Stomach (tissue), 9 donors: ENCODE measurements around the gene UTP3. TPM values are rescaled to one million over a fixed set of nuclear protein-coding genes. Genes with fewer than 3 reads are reported as not detected.
"Not testable (repeated sequence)": the region's sequence is repeated elsewhere in the genome, so short reads cannot be mapped to it uniquely, and the experiment has no call there.

ENCODE experiments used
- DNase-seq, 2 donors: peaks; one replicate each; pipeline versions ENCODE4 v3.0.0 to v3.0.0-alpha.2; 2013 to 2019
- H3K27ac ChIP-seq, 5 donors: fragments of 200-600 bp in 4 of 5; sonication (generic) in 4 of 5; one replicate each; pipeline ENCODE4 v1.5.1; 2013 to 2019; ENCODE audit warnings: mild to moderate bottlenecking in 1 of 5, moderate library complexity in 1 of 5
- H3K27me3 ChIP-seq, 3 donors: fragments of 200-600 bp; sonication (generic); one replicate each; pipeline ENCODE4 v1.5.1; 2017 to 2019; ENCODE audit warnings: mixed run types in 1 of 3
- H3K36me3 ChIP-seq, 4 donors: fragments of 200-600 bp; sonication (generic); 1 replicate in 3 of 4; 2 replicates in 1 of 4; pipeline ENCODE4 v1.5.1; 2016 to 2019
- H3K4me1 ChIP-seq, 4 donors: fragments of 200-600 bp; sonication (generic); one replicate each; pipeline ENCODE4 v1.5.1; 2016 to 2019
- H3K4me3 ChIP-seq, 4 donors: fragments of 200-600 bp; sonication (generic) in 3 of 4; one replicate each; pipeline ENCODE4 v1.5.1; 2016 to 2019; ENCODE audit warnings: mild to moderate bottlenecking in 1 of 4
- H3K9me3 ChIP-seq, 4 donors: fragments of 200-600 bp; sonication (generic); one replicate each; pipeline ENCODE4 v1.5.1; 2016 to 2019
- CTCF ChIP-seq, 7 experiments: fragments of 450-650 bp in 4 of 7; fragments of 200-600 bp in 3 of 7; sonication (generic) in 3 of 7; IDR thresholded peaks; one replicate each; pipeline ENCODE4 v1.5.1; 2016 to 2019; ENCODE audit warnings: antibody characterized with exemption in 7 of 7, control low read depth in 2 of 7, mild to moderate bottlenecking in 1 of 7
- EP300 ChIP-seq: sonication (generic); formaldehyde crosslinking; IDR thresholded peaks from one replicate; pipeline ENCODE4 v1.6.1; 2017; ENCODE audit warnings: antibody characterized with exemption
- POLR2A ChIP-seq, 4 donors: fragments of 450-650 bp; IDR thresholded peaks; one replicate each; pipeline ENCODE4 v1.6.1; 2016; ENCODE audit warnings: antibody characterized with exemption in 4 of 4, control low read depth in 2 of 4, mild to moderate bottlenecking in 1 of 4, moderate library complexity in 1 of 4
- POLR2AphosphoS5 ChIP-seq, 3 donors: sonication (generic); formaldehyde crosslinking; IDR thresholded peaks; one replicate each; pipeline ENCODE4 v1.6.1; 2016; ENCODE audit warnings: antibody characterized with exemption in 3 of 3
- WGBS, 5 donors: extraction: QIAGEN DNeasy Blood & Tissue Kit in 3 of 5; methylation state at CpG; one replicate each; pipeline versions ENCODE4 v1.1.5 to v1.1.7; 2013 to 2018; 5-methylcytosine and 5-hydroxymethylcytosine counted together
- intact Hi-C: fragments of 100-400 bp; cut with DNase I; formaldehyde crosslinking; loops from one replicate; pipeline ENCODE4 v1.15.1; 2023; ENCODE audit warnings: low total_unique reads
- polyA plus RNA-seq, 3 donors: library from polyadenylated mRNA; stranded (reverse); fragments of 200-250 nt; gene quantifications; one replicate each; pipeline ENCODE4 v1.2.3, GENCODE V29; 2013
- total RNA-seq, 5 donors: library from RNA; depleted of rRNA; stranded (reverse); fragments of >200 nt; gene quantifications; one replicate each; pipeline versions ENCODE4 v1.1.0 to v1.2.3, GENCODE V29; 2014 to 2016
- donor health status: healthy with polysubstance abuse.
- donor health status: Bipolar disorder and iron deficiency.
- donor health status: healthy.

UTP3 gene
- total and polyA plus RNA-seq, 8 donors, result 11.3 to 22.2 (median 18.5) TPM

DNA sequence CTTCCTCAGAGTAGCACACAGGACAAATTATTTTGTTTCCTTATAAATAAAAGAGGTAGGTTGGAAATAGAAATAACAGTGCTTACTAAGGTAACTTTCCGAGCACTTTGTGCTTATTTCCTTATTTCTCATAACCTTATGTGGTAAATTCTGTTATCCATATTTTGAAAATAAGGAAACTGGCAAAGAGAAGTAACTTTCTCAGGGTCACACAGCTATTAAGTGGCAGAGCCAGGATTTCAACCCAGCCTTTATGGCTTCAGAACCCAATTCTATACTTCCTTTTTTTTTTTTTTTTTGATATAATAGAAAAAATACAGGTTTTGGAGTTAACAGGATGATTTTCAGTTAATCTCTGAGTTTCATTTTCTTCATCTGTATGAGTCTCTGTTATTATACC, 3.3 kb downstream of the UTP3 start:
- Histone ChIP-seq H3K27me3 (no peaks in the 10 kb centered on the region), H3K36me3 (peaks cover 0 to 19% (median 14%) of the 10 kb centered on the region in 4 donors), H3K4me3 (no peak overlapping the region), H3K4me1 (peaks cover 30 to 45% (median 38%) of the 10 kb centered on the region in 4 donors), H3K9me3 (no peaks in the 10 kb centered on the region), H3K27ac (no peak overlapping the region)
- intact Hi-C loops, result no loop called here
- WGBS, 5 donors, result 75 to 78% (median 77%) methylated on average over 1 of the region's 1 CpG
- no peak for DNase-seq
- no peak for TF ChIP-seq EP300
- TF ChIP-seq POLR2AphosphoS5 (IDR thresholded peaks at IDR 0.05), result no peak
- TF ChIP-seq POLR2A (IDR thresholded peaks at IDR 0.05), result no peak
- no peak for TF ChIP-seq CTCF (IDR thresholded peaks at IDR 0.05)

DNA sequence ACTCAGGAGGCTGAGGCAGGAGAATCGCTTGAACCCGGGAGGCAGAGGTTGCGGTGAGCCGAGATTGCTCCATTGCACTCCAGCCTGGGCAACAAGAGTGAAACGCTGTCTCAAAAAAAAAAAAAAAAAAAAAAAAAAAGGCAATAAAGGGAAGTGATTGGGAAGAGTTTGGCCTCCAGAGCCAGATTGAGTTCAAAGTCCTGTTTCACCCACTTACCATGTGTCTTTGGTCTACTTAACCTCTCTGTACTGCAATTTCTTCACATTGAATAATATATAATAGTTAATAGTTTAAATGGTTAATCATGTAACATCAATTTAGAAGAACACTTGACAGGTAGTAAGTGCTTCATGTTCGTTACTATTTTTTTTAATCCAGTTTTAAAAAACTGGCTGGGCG, 6.3 kb downstream of the UTP3 start:
- DNase-seq, H3K27me3 ChIP-seq, H3K4me3 ChIP-seq, H3K27ac ChIP-seq, intact Hi-C loops, H3K9me3 ChIP-seq: not testable (repeated sequence)
- H3K4me1 ChIP-seq, result peaks cover 18 to 30% (median 24%) of the 10 kb centered on the region in 4 donors
- WGBS, 5 donors, result 81 to 97% (median 95%) methylated on average over 7 of the region's 7 CpGs
- H3K36me3 ChIP-seq, result peaks cover 0 to 19% (median 14%) of the 10 kb centered on the region in 4 donors

GRCh38 chr4:70698435-70698834, 10.1 kb downstream of the UTP3 start:
- WGBS, 5 donors, result 61 to 86% (median 68%) methylated on average over 8 of the region's 8 CpGs
- DNase-seq, H3K4me1 ChIP-seq, H3K36me3 ChIP-seq, H3K4me3 ChIP-seq, H3K27me3 ChIP-seq, H3K27ac ChIP-seq, H3K9me3 ChIP-seq, intact Hi-C loops: not testable (repeated sequence)

GRCh38 chr4:70700712-70701111, 12.4 kb downstream of the UTP3 start:
- 79 to 92% (median 87%) methylated on average over 5 of the region's 5 CpGs for WGBS, 5 donors
- Histone ChIP-seq H3K9me3 (no peaks in the 10 kb centered on the region), H3K36me3 (no peaks in the 10 kb centered on the region), H3K4me3 (no peak overlapping the region), H3K4me1 (peaks cover 0 to 15% (median 7%) of the 10 kb centered on the region in 4 donors), H3K27me3 (no peaks in the 10 kb centered on the region), H3K27ac (no peak overlapping the region)
- intact Hi-C loops, result no loop called here
- no peak for DNase-seq
- TF ChIP-seq POLR2A (IDR thresholded peaks at IDR 0.05), result no peak
- TF ChIP-seq CTCF (IDR thresholded peaks at IDR 0.05), result no peak

- no peak overlapping the region for H3K27ac ChIP-seq
Observed at GRCh38 chr4:70701271-70701670, 12.9 kb downstream of the UTP3 start.

DNA sequence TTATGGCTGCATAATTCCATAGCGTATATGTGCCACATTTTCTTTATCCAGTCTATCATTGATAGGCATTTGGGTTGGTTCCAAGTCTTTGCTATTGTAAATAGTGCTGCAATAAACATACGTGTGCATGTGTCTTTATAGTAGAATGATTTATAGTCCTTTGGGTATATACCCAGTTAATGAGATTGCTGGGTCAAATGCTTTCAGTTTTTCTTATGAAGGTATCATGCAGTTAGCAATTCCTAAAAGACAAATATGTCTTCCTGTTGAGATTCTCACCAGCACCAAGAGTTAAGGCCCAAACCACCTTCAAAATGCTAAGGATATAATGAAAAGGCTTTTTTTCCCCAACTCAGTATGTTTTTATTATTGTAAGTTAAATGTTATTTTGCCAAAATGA, 14.3 kb downstream of the UTP3 start:
- Histone ChIP-seq H3K27ac (peak overlapping the region in 3 of 5 donors; percentile 95 to 97 (median 97)), H3K4me1 (peaks cover 15 to 33% (median 24%) of the 10 kb centered on the region in 4 donors)
- H3K36me3 ChIP-seq, H3K9me3 ChIP-seq, H3K27me3 ChIP-seq, DNase-seq, intact Hi-C loops, H3K4me3 ChIP-seq: not testable (repeated sequence)
- WGBS, 5 donors, result 18 to 65% (median 33%) methylated on average over 2 of the region's 2 CpGs

More at GRCh38 chr4:70701271-70701670, 12.9 kb downstream of the UTP3 start:
- Histone ChIP-seq H3K36me3 (no peaks in the 10 kb centered on the region), H3K27me3 (no peaks in the 10 kb centered on the region), H3K4me3 (no peak overlapping the region), H3K4me1 (peaks cover 3 to 20% (median 12%) of the 10 kb centered on the region in 4 donors), H3K9me3 (no peaks in the 10 kb centered on the region)
- 76 to 93% (median 90%) methylated on average over 1 of the region's 1 CpG for WGBS, 5 donors
- DNase-seq, result no peak
- TF ChIP-seq CTCF (IDR thresholded peaks at IDR 0.05), result no peak
- no peak for TF ChIP-seq POLR2A (IDR thresholded peaks at IDR 0.05)
- TF ChIP-seq POLR2AphosphoS5 (IDR thresholded peaks at IDR 0.05), result no peak
- no peak for TF ChIP-seq EP300
- intact Hi-C loops, result no loop called here
